RWPE2 (cell line): Measurements from ENCODE around the gene CD40.
A peak's percentile ranks its signal among the peaks of the same experiment; 100 is the strongest.

Experiments
- ATAC-seq: fragments of 200-7000 bp; cut with Tn5 transposase; 3 replicates; pipeline ENCODE4 v1.9.1; 2021; ENCODE audit warnings: low read depth
- DNase-seq: peaks from one replicate; pipeline ENCODE4 v3.0.0-alpha.2; 2020; ENCODE audit warnings: low spot score
- H3K27ac ChIP-seq: fragments of 450-650 bp; 2 replicates; pipeline ENCODE4 v1.5.1; 2017; ENCODE audit warnings: mild to moderate bottlenecking; ENCODE audit not compliant: poor library complexity, severe bottlenecking
- H3K27me3 ChIP-seq: fragments of 250-450 bp; sonication (Bioruptor Pico); 2 replicates; pipeline ENCODE4 v1.5.1; 2021; ENCODE audit warnings: mild to moderate bottlenecking, moderate library complexity; ENCODE audit not compliant: insufficient read depth, poor library complexity, severe bottlenecking
- H3K36me3 ChIP-seq: fragments of 250-450 bp; sonication (Bioruptor Pico); 2 replicates; pipeline ENCODE4 v1.5.1; 2020; ENCODE audit warnings: low read depth, mild to moderate bottlenecking, moderate library complexity
- H3K4me1 ChIP-seq: fragments of 250-450 bp; sonication (Bioruptor Pico); 2 replicates; pipeline ENCODE4 v1.5.1; 2021; ENCODE audit warnings: mild to moderate bottlenecking, moderate library complexity; ENCODE audit not compliant: insufficient read depth, poor library complexity, severe bottlenecking
- H3K4me3 ChIP-seq: fragments of 250-450 bp; sonication (Bioruptor Pico); 2 replicates; pipeline ENCODE4 v1.5.1; 2021; ENCODE audit warnings: mild to moderate bottlenecking, moderate library complexity; ENCODE audit not compliant: severe bottlenecking
- H3K9me3 ChIP-seq: fragments of 250-450 bp; sonication (Bioruptor Pico); 2 replicates; pipeline ENCODE4 v1.5.1; 2021; ENCODE audit warnings: mild to moderate bottlenecking, moderate library complexity; ENCODE audit not compliant: severe bottlenecking
- TF ChIP-seq, protein P1 (sequence below): fragments of 450-650 bp; IDR thresholded peaks from one replicate; pipeline ENCODE4 v1.5.1; 2017; ENCODE audit warnings: mild to moderate bottlenecking, moderate library complexity; ENCODE audit not compliant: poor library complexity, severe bottlenecking

The CD40 gene

DNA sequence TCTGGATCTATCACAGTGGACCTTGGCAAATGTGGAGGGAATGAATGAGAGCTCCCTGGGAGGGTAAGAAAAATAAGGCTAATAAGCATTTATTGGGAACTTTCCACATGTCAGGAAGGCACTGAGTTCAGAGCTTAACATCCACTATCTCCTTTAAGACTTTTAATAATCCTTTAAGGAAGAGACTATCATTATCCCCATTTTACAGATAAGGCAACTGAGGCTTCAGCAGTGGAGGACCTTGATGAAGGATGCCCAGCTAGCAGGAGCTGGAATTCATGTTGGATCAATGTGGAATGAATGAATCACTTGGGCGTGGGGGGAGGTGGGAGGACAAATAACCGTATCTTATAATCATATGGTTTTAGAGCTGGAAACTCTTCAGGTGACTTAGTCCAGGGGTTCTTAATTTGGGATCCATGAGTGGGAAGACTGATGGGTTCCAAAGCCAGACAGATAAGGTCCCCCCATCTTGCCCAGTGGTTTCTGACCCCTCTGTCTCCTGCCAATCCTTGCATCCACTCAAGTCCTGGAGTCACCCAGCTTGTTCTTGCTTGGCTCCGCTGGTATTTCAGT, 54.9 kb downstream of the CD40 start:
- Histone ChIP-seq H3K4me3 (no peak overlapping the region), H3K27ac (no peak overlapping the region), H3K9me3 (no peaks in the 10 kb centered on the region), H3K4me1 (no peaks in the 10 kb centered on the region), H3K36me3 (no peaks in the 10 kb centered on the region), H3K27me3 (peaks cover 56% of the 10 kb centered on the region)
- DNase-seq (no peak), ATAC-seq (no peak)
- TF ChIP-seq, protein P1, sequence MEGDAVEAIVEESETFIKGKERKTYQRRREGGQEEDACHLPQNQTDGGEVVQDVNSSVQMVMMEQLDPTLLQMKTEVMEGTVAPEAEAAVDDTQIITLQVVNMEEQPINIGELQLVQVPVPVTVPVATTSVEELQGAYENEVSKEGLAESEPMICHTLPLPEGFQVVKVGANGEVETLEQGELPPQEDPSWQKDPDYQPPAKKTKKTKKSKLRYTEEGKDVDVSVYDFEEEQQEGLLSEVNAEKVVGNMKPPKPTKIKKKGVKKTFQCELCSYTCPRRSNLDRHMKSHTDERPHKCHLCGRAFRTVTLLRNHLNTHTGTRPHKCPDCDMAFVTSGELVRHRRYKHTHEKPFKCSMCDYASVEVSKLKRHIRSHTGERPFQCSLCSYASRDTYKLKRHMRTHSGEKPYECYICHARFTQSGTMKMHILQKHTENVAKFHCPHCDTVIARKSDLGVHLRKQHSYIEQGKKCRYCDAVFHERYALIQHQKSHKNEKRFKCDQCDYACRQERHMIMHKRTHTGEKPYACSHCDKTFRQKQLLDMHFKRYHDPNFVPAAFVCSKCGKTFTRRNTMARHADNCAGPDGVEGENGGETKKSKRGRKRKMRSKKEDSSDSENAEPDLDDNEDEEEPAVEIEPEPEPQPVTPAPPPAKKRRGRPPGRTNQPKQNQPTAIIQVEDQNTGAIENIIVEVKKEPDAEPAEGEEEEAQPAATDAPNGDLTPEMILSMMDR: no peak

DNA sequence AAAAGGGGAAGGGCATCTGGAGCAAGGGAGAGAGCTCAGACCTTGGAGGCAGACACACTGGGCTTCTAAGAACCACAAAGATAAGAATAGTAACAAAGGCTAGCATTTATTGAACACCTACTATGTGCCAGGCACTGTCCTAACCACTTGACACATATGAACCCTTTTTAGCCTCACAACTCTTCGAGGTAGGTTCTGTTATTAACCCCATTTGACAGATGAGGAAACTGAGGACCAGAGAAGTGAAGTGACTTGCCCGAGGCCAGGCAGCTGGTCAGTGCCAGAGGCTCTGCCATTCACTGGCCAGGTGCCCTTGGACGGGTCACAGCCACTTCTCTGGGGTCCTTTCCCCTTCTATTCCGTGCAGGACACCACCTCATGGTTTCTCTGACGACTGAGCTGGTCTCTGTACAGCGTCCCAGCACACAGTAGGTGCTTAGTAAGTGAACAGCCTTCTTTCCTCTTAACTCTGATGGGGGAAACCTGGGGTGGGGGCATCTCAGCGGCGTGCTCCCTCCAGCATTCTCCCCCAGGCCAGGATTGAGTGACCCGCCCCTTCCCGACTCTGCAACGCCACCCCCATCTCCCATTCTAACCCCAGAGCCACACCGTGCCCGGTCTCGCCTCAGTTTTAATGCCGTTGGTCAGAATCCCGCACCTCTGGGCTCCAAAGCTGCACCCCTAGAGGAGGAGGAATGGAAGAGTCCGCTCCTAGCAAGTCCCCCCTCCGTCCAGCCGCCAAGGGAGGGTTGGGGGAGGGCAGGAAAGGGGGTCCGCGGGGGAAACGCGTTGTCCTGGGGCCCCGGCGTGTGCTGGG, 55.7 kb downstream of the CD40 start:
- H3K4me1 ChIP-seq: no peaks in the 10 kb centered on the region
- no peak for DNase-seq
- H3K27me3 ChIP-seq: peaks cover 60% of the 10 kb centered on the region
- H3K4me3 ChIP-seq: no peak overlapping the region
- no peaks in the 10 kb centered on the region for H3K36me3 ChIP-seq
- no peaks in the 10 kb centered on the region for H3K9me3 ChIP-seq
- H3K27ac ChIP-seq: no peak overlapping the region
- TF ChIP-seq, protein P1: no peak
- ATAC-seq: no peak

DNA sequence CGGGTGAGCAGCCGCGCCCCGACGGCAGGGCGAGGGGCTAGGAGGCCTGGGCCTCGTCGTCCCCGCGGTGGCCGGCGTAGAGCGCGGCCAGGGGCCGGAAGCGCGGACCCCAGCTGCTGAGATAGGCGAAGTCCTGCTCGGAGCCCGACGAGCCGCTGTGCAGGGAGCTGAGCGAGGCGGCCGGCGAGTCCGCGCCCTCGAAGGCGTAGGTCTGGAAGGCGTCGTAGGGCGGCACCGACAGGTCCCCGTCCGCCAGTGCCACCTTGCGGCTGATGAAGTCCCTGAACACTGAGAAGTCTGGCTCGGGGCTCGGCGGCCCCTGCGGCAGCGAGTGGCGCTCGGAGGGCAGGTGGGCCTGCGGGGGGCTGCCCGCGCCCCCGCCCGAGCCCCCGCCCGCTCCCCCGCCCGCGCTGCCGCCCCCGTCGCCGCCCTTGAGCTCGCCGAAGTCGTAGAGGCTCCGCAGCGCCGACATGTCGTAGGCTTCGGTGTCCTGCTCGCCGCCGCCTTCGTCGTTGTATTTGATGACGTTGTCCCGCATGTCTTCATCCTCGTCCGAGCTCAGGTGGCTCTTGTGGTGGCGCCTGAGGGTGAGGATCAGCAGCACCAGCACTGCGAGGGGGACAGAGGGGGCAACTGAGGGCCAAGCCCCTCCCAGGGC, 56.5 kb downstream of the CD40 start:
- Histone ChIP-seq H3K9me3 (no peaks in the 10 kb centered on the region), H3K27me3 (peaks cover 67% of the 10 kb centered on the region), H3K4me1 (no peaks in the 10 kb centered on the region), H3K36me3 (no peaks in the 10 kb centered on the region), H3K4me3 (no peak overlapping the region), H3K27ac (no peak overlapping the region)
- ATAC-seq: peak; percentile 66
- DNase-seq: no peak
- TF ChIP-seq, protein P1: peak; percentile 78

DNA sequence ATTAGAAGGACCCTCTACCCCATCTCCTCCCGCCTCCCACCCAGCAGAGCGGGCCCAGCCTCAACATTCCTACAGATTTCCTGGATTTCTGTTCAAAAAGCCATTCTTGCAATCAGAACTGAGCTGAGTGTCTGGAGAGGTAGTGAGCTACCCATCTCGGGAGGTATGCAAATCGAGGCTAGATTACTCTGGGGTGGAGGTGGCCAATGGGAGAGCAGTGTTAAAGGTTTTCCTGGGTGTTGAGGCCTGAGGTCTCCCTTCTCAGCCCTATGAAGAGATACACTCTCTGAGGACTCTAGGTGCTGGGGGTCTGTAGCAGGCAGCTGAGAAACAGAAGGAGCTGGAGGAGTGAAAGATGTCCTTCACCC, 57.0 kb downstream of the CD40 start:
- ATAC-seq: no peak
- Histone ChIP-seq H3K36me3 (no peaks in the 10 kb centered on the region), H3K4me3 (no peak overlapping the region), H3K27me3 (peaks cover 72% of the 10 kb centered on the region), H3K27ac (no peak overlapping the region), H3K4me1 (no peaks in the 10 kb centered on the region), H3K9me3 (no peaks in the 10 kb centered on the region)
- TF ChIP-seq, protein P1: no peak
- DNase-seq: no peak
